HepG2 (cell line): ENCODE data around the gene NPPC. TPM values are rescaled to one million over a fixed set of nuclear protein-coding genes. Genes with fewer than 3 reads are reported as not detected.

Source experiments
- ETS1 ChIP-seq: sonication (generic); formaldehyde crosslinking; IDR thresholded peaks from 2 replicates; pipeline ENCODE4 v1.4.0; 2020; ENCODE audit warnings: missing genetic modification reagents
- FOXA1 ChIP-seq, 2 experiments: fragments of 450-650 bp in 1 of 2; sonication (generic) in 1 of 2; formaldehyde crosslinking in 1 of 2; IDR thresholded peaks; 2 replicates each; pipeline versions ENCODE4 v1.4.0 to v1.6.1; 2016 to 2020; ENCODE audit warnings: missing genetic modification reagents in 1 of 2
- FOXJ3 ChIP-seq: sonication (generic); formaldehyde crosslinking; IDR thresholded peaks from 2 replicates; pipeline ENCODE4 v1.4.0; 2020; ENCODE audit warnings: missing genetic modification reagents, mild to moderate bottlenecking, borderline replicate concordance
- HHEX ChIP-seq: IDR thresholded peaks from 2 replicates; pipeline ENCODE4 v1.6.1; 2016; ENCODE audit warnings: control low read depth
- HNRNPL ChIP-seq: fragments of 200-400 bp; formaldehyde crosslinking; IDR thresholded peaks from 2 replicates; pipeline ENCODE4 v1.6.1; 2017; ENCODE audit warnings: mild to moderate bottlenecking, low read depth, low read length
- MAF1 ChIP-seq: sonication (generic); formaldehyde crosslinking; IDR thresholded peaks from 2 replicates; pipeline ENCODE4 v1.5.0; 2020; ENCODE audit warnings: missing genetic modification reagents, borderline replicate concordance
- MIER3 ChIP-seq: IDR thresholded peaks from 2 replicates; pipeline ENCODE4 v1.6.1; 2016; ENCODE audit warnings: missing compliant biosample characterization, borderline replicate concordance
- NFRKB ChIP-seq: fragments of 450-650 bp; IDR thresholded peaks from 2 replicates; pipeline ENCODE4 v1.6.1; 2017
- NR2F2 ChIP-seq: IDR thresholded peaks from 2 replicates; pipeline ENCODE4 v1.6.1; 2012; ENCODE audit warnings: low read depth, inconsistent platforms, borderline replicate concordance
- PAF1 ChIP-seq: IDR thresholded peaks from 2 replicates; pipeline ENCODE4 v1.6.1; 2016; ENCODE audit warnings: missing genetic modification reagents, missing compliant biosample characterization
- RBFOX2 ChIP-seq: fragments of 200-400 bp; formaldehyde crosslinking; IDR thresholded peaks from 2 replicates; pipeline ENCODE4 v1.6.1; 2017; ENCODE audit warnings: low read depth, mild to moderate bottlenecking, low read length
- SSRP1 ChIP-seq: IDR thresholded peaks from 2 replicates; pipeline ENCODE4 v1.6.1; 2016; ENCODE audit warnings: control low read depth
- SYNCRIP ChIP-seq: fragments of 200-400 bp; formaldehyde crosslinking; IDR thresholded peaks from 2 replicates; pipeline ENCODE4 v1.6.1; 2018; ENCODE audit warnings: mild to moderate bottlenecking, low read depth, low read length; ENCODE audit not compliant: insufficient read depth
- TBX2 ChIP-seq: sonication (generic); formaldehyde crosslinking; IDR thresholded peaks from 2 replicates; pipeline ENCODE4 v1.5.0; 2020; ENCODE audit warnings: missing genetic modification reagents, mild to moderate bottlenecking, borderline replicate concordance
- ZBTB3 ChIP-seq: sonication (generic); formaldehyde crosslinking; IDR thresholded peaks from 2 replicates; pipeline ENCODE4 v1.4.0; 2020; ENCODE audit warnings: low read depth, mild to moderate bottlenecking, moderate library complexity, missing genetic modification reagents, borderline replicate concordance
- ZNF251 ChIP-seq: sonication (generic); formaldehyde crosslinking; IDR thresholded peaks from 2 replicates; pipeline ENCODE4 v1.9.0; 2021; ENCODE audit warnings: mild to moderate bottlenecking, missing genetic modification reagents
- ZNF383 ChIP-seq: sonication (generic); formaldehyde crosslinking; IDR thresholded peaks from 2 replicates; pipeline ENCODE4 v1.4.0; 2020; ENCODE audit warnings: missing genetic modification reagents, mild to moderate bottlenecking, borderline replicate concordance
- ZNF670 ChIP-seq: sonication (generic); formaldehyde crosslinking; IDR thresholded peaks from 2 replicates; pipeline ENCODE4 v1.8.0; 2022; ENCODE audit warnings: mild to moderate bottlenecking, missing genetic modification reagents, borderline replicate concordance
- polyA plus RNA-seq, 8 experiments: library from polyadenylated mRNA; depleted of rRNA in 3 of 8; stranded (reverse) in 7 of 8; unstranded in 1 of 8; fragments of >200 nt; fragmentation: Illumina TruSeq in 4 of 8; extraction: Trizol in 4 of 8; gene quantifications; 2 replicates each; pipeline versions ENCODE4 v1.2.1 to v1.2.3, GENCODE V29; 2011 to 2016; ENCODE audit warnings: low read depth in 4 of 8, missing spikeins in 1 of 8, mixed read lengths in 1 of 8; ENCODE audit not compliant: insufficient read depth in 1 of 8
- total RNA-seq, 5 experiments: library from RNA; depleted of rRNA; stranded (reverse); fragments of >200 nt; fragmentation: Illumina TruSeq; extraction: Trizol; gene quantifications; 2 replicates each; pipeline ENCODE4 v1.2.3, GENCODE V29; 2016; ENCODE audit warnings: low read depth in 1 of 5
- TF ChIP-seq, protein P1 (sequence below): sonication (generic); formaldehyde crosslinking; IDR thresholded peaks from 2 replicates; pipeline ENCODE4 v1.4.0; 2020; ENCODE audit warnings: mild to moderate bottlenecking, missing genetic modification reagents
- TF ChIP-seq, protein P2 (sequence below): sonication (generic); formaldehyde crosslinking; IDR thresholded peaks from 2 replicates; pipeline ENCODE4 v1.5.1; 2020; ENCODE audit warnings: missing genetic modification reagents, mild to moderate bottlenecking, borderline replicate concordance
- TF ChIP-seq, protein P3 (sequence below): sonication (generic); formaldehyde crosslinking; IDR thresholded peaks from 2 replicates; pipeline ENCODE4 v1.5.1; 2020; ENCODE audit warnings: mild to moderate bottlenecking, missing genetic modification reagents

Gene NPPC
- total and polyA plus RNA-seq, 2 of the 13 experiments (the other 11 are each of a cell fraction or from before 2014, with no cell fraction given) = 0.11 TPM; not detected in 1

DNA sequence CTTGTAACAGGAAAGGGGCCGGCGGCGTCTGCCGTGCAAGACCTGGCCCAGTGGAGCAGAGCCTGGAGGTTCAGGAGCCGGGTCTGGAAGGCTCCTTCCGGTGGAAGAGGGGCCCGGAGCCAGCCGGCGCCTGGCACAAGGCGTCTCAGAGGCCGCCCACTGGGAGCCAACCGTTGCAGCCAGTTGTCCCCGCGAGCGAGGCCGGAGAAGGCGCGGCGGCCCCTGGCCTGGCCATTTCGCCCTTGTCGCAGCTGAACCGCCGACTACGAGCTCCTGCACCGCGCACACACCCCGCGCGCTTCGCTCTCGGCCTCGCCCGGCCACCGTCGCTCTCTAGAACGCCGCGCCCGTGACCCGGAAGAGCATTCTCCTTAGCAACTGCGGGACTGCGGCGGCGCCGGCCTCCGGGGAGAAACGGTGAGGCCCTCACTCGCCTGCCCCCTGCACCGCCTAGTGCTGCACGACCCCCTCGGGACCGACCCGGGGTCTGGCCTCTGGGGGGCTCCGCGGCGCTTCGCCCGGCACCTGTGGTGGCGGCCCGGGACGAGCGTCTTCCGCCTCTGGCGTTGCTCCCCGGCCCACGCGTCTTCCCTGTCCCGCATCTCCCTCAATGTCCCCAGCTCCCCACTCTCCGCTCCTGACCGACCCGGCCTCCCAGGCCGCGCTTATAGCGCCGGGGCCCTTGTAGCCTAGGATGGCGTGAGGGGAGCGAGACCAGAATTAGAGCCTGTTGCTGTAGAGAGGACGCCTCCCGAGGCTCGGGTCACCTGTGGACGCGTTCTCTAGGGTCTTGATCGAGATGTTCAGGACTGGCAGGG, 35.4 kb upstream of the NPPC start, which contains the start of gene DIS3L2 (continued):
- TF ChIP-seq ZNF670 (CRISPR knock-in tag) (peak; percentile 75; the same call in 1 of the 2 replicates), NR2F2 (no peak), NFRKB (no peak), SSRP1 (peak; percentile 26; the same call in 1 of the 2 replicates), TBX2 (CRISPR knock-in tag) (peak; percentile 84), ZNF251 (0 out of 2 replicates have a peak, but pooled peaks have one; percentile 79), FOXJ3 (CRISPR knock-in tag) (peak; percentile 70; the same call in 1 of the 2 replicates), HNRNPL (no peak), ZNF383 (CRISPR knock-in tag) (peak; percentile 99), PAF1 (no peak), FOXA1 (IDR thresholded peaks at IDR 0.05) (no peak), FOXA1 (CRISPR knock-in tag; IDR thresholded peaks at IDR 0.05) (peak; percentile 17; the same call in 1 of the 2 replicates), ETS1 (CRISPR knock-in tag) (no peak; the same call in 1 of the 2 replicates), ZBTB3 (no peak), HHEX (CRISPR knock-in tag) (no peak; the same call in 1 of the 2 replicates), RBFOX2 (peak; percentile 98), SYNCRIP (no peak), MAF1 (CRISPR knock-in tag) (0 out of 2 replicates have a peak, but pooled peaks have one; percentile 56), MIER3 (no peak; the same call in 1 of the 2 replicates)
- TF ChIP-seq, protein P1, sequence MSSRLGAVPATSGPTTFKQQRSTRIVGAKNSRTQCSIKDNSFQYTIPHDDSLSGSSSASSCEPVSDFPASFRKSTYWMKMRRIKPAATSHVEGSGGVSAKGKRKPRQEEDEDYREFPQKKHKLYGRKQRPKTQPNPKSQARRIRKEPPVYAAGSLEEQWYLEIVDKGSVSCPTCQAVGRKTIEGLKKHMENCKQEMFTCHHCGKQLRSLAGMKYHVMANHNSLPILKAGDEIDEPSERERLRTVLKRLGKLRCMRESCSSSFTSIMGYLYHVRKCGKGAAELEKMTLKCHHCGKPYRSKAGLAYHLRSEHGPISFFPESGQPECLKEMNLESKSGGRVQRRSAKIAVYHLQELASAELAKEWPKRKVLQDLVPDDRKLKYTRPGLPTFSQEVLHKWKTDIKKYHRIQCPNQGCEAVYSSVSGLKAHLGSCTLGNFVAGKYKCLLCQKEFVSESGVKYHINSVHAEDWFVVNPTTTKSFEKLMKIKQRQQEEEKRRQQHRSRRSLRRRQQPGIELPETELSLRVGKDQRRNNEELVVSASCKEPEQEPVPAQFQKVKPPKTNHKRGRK (CRISPR knock-in tag) = no peak
- TF ChIP-seq, protein P2, sequence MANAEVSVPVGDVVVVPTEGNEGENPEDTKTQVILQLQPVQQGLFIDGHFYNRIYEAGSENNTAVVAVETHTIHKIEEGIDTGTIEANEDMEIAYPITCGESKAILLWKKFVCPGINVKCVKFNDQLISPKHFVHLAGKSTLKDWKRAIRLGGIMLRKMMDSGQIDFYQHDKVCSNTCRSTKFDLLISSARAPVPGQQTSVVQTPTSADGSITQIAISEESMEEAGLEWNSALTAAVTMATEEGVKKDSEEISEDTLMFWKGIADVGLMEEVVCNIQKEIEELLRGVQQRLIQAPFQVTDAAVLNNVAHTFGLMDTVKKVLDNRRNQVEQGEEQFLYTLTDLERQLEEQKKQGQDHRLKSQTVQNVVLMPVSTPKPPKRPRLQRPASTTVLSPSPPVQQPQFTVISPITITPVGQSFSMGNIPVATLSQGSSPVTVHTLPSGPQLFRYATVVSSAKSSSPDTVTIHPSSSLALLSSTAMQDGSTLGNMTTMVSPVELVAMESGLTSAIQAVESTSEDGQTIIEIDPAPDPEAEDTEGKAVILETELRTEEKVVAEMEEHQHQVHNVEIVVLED = peak; percentile 91
- TF ChIP-seq, protein P3, sequence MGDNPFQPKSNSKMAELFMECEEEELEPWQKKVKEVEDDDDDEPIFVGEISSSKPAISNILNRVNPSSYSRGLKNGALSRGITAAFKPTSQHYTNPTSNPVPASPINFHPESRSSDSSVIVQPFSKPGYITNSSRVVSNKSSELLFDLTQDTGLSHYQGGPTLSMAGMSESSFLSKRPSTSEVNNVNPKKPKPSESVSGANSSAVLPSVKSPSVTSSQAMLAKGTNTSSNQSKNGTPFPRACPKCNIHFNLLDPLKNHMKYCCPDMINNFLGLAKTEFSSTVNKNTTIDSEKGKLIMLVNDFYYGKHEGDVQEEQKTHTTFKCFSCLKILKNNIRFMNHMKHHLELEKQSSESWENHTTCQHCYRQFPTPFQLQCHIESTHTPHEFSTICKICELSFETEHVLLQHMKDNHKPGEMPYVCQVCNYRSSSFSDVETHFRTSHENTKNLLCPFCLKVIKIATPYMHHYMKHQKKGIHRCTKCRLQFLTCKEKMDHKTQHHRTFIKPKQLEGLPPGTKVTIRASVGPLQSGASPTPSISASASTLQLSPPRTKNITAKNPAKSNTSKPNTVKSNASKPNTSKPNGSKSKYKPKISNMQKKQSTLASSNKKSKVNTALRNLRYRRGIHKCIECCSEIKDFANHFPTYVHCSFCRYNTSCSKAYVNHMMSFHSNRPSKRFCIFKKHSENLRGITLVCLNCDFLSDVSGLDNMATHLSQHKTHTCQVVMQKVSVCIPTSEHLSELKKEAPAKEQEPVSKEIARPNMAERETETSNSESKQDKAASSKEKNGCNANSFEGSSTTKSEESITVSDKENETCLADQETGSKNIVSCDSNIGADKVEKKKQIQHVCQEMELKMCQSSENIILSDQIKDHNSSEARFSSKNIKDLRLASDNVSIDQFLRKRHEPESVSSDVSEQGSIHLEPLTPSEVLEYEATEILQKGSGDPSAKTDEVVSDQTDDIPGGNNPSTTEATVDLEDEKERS = peak; percentile 26; the same call in 1 of the 2 replicates
